Thoracic aorta (tissue), 2 donors: ENCODE measurements around the gene CALN1. TPM values are rescaled to one million over a fixed set of nuclear protein-coding genes. Genes with fewer than 3 reads are reported as not detected.
"Not testable (repeated sequence)": the region's sequence is repeated elsewhere in the genome, so short reads cannot be mapped to it uniquely, and the experiment has no call there.

Source experiments
- ATAC-seq: fragments of 150-250 bp; one replicate; pipeline ENCODE4 v1.8.0; 2017; ENCODE audit warnings: low read depth; ENCODE audit not compliant: insufficient number of reproducible peaks, low FRiP score
- DNase-seq: peaks from one replicate; pipeline ENCODE4 v3.0.0-alpha.2; 2020; ENCODE audit warnings: low spot score
- H3K27ac ChIP-seq, 2 donors: fragments of 200-600 bp; sonication (generic); 1 replicate in 1 of 2; 2 replicates in 1 of 2; pipeline ENCODE4 v1.5.1; 2016; ENCODE audit warnings: mild to moderate bottlenecking in 2 of 2, moderate library complexity in 2 of 2
- H3K27me3 ChIP-seq: fragments of 200-600 bp; sonication (generic); replicated peaks from 2 replicates; pipeline ENCODE4 v1.6.0; 2016; ENCODE audit warnings: mild to moderate bottlenecking; ENCODE audit not compliant: insufficient read depth
- H3K36me3 ChIP-seq: fragments of 200-600 bp; sonication (generic); one replicate; pipeline ENCODE4 v1.5.1; 2016
- H3K4me1 ChIP-seq, 2 donors: fragments of 200-600 bp; sonication (generic); 1 replicate in 1 of 2; 2 replicates in 1 of 2; pipeline versions ENCODE4 v1.5.1 to v1.6.0; 2016; ENCODE audit warnings: low read depth in 2 of 2, mild to moderate bottlenecking in 1 of 2; ENCODE audit not compliant: control insufficient read depth in 1 of 2
- H3K4me3 ChIP-seq: fragments of 200-600 bp; sonication (generic); 2 replicates; pipeline ENCODE4 v1.5.1; 2016; ENCODE audit warnings: mild to moderate bottlenecking
- H3K9me3 ChIP-seq: fragments of 200-600 bp; sonication (generic); 2 replicates; pipeline ENCODE4 v1.5.1; 2016
- CTCF ChIP-seq: fragments of 200-600 bp; sonication (generic); IDR thresholded peaks from one replicate; pipeline ENCODE4 v1.5.1; 2019; ENCODE audit warnings: antibody characterized with exemption
- total RNA-seq, 2 donors: library from RNA; depleted of rRNA; stranded (reverse); fragments of >200 nt; gene quantifications; one replicate each; pipeline versions ENCODE4 v1.1.0 to v1.2.3, GENCODE V29; 2016

The CALN1 gene
- total RNA-seq, 2 donors from 2014 or later: not detected

- H3K27me3 ChIP-seq: no peaks in the 10 kb centered on the region
- no peak overlapping the region for H3K27ac ChIP-seq
- H3K36me3 ChIP-seq: no peaks in the 10 kb centered on the region
- ATAC-seq (no peak), DNase-seq (no peak)
- no peak for TF ChIP-seq CTCF
- no peak overlapping the region for H3K4me3 ChIP-seq
- H3K9me3 ChIP-seq: no peaks in the 10 kb centered on the region
- H3K4me1 ChIP-seq: no peaks in the 10 kb centered on the region
Measured at GRCh38 chr7:71835056-71835455, 577.1 kb downstream of the CALN1 start.

GRCh38 chr7:71829515-71829914, 582.6 kb downstream of the CALN1 start:
- Histone ChIP-seq H3K27me3 (no peaks in the 10 kb centered on the region), H3K27ac (no peak overlapping the region), H3K4me3 (no peak overlapping the region), H3K36me3 (no peaks in the 10 kb centered on the region), H3K4me1 (no peaks in the 10 kb centered on the region), H3K9me3 (no peaks in the 10 kb centered on the region)
- ATAC-seq (no peak), DNase-seq (no peak)
- TF ChIP-seq CTCF: no peak

- no peaks in the 10 kb centered on the region for H3K4me1 ChIP-seq
- H3K36me3 ChIP-seq: no peaks in the 10 kb centered on the region
- no peaks in the 10 kb centered on the region for H3K27me3 ChIP-seq
- no peaks in the 10 kb centered on the region for H3K9me3 ChIP-seq
- H3K27ac ChIP-seq: no peak overlapping the region
- no peak for ATAC-seq
- no peak overlapping the region for H3K4me3 ChIP-seq
- TF ChIP-seq CTCF: no peak
- no peak for DNase-seq
Measured at GRCh38 chr7:71828361-71828760, 583.8 kb downstream of the CALN1 start.

- H3K4me1 ChIP-seq: no peaks in the 10 kb centered on the region
- no peaks in the 10 kb centered on the region for H3K36me3 ChIP-seq
- H3K4me3 ChIP-seq: no peak overlapping the region
- H3K27me3 ChIP-seq: no peaks in the 10 kb centered on the region
- no peaks in the 10 kb centered on the region for H3K9me3 ChIP-seq
- ATAC-seq (no peak), DNase-seq (no peak)
- no peak overlapping the region for H3K27ac ChIP-seq
- no peak for TF ChIP-seq CTCF
Measured at GRCh38 chr7:71826141-71826540, 586.0 kb downstream of the CALN1 start.

GRCh38 chr7:71824006-71824760, 588.0 kb downstream of the CALN1 start:
- no peak for ATAC-seq
- Histone ChIP-seq H3K27me3 (no peaks in the 10 kb centered on the region), H3K36me3 (no peaks in the 10 kb centered on the region), H3K27ac (no peak overlapping the region), H3K4me3 (no peak overlapping the region), H3K9me3 (no peaks in the 10 kb centered on the region), H3K4me1 (no peaks in the 10 kb centered on the region)
- DNase-seq: no peak
- no peak for TF ChIP-seq CTCF

- not testable (repeated sequence) for ATAC-seq, DNase-seq
Measured at GRCh38 chr7:71822406-71822805, 589.7 kb downstream of the CALN1 start.

More at GRCh38 chr7:71822406-71822805, 589.7 kb downstream of the CALN1 start:
- H3K36me3 ChIP-seq, H3K27me3 ChIP-seq, H3K27ac ChIP-seq, H3K4me3 ChIP-seq, H3K4me1 ChIP-seq, H3K9me3 ChIP-seq: not testable (repeated sequence)
